HS-5 (cell line): ENCODE results near the gene ARHGAP27.
"Not testable (repeated sequence)": the region's sequence is repeated elsewhere in the genome, so short reads cannot be mapped to it uniquely, and the experiment has no call there.

Experiments used
- DNase-seq: peaks from one replicate; pipeline ENCODE4 v3.0.0-alpha.2; 2012; ENCODE audit warnings: low read depth

ARHGAP27 gene, protein sequence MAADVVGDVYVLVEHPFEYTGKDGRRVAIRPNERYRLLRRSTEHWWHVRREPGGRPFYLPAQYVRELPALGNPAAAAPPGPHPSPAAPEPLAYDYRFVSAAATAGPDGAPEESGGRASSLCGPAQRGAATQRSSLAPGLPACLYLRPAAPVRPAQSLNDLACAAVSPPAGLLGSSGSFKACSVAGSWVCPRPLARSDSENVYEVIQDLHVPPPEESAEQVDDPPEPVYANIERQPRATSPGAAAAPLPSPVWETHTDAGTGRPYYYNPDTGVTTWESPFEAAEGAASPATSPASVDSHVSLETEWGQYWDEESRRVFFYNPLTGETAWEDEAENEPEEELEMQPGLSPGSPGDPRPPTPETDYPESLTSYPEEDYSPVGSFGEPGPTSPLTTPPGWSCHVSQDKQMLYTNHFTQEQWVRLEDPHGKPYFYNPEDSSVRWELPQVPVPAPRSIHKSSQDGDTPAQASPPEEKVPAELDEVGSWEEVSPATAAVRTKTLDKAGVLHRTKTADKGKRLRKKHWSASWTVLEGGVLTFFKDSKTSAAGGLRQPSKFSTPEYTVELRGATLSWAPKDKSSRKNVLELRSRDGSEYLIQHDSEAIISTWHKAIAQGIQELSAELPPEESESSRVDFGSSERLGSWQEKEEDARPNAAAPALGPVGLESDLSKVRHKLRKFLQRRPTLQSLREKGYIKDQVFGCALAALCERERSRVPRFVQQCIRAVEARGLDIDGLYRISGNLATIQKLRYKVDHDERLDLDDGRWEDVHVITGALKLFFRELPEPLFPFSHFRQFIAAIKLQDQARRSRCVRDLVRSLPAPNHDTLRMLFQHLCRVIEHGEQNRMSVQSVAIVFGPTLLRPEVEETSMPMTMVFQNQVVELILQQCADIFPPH

DNA sequence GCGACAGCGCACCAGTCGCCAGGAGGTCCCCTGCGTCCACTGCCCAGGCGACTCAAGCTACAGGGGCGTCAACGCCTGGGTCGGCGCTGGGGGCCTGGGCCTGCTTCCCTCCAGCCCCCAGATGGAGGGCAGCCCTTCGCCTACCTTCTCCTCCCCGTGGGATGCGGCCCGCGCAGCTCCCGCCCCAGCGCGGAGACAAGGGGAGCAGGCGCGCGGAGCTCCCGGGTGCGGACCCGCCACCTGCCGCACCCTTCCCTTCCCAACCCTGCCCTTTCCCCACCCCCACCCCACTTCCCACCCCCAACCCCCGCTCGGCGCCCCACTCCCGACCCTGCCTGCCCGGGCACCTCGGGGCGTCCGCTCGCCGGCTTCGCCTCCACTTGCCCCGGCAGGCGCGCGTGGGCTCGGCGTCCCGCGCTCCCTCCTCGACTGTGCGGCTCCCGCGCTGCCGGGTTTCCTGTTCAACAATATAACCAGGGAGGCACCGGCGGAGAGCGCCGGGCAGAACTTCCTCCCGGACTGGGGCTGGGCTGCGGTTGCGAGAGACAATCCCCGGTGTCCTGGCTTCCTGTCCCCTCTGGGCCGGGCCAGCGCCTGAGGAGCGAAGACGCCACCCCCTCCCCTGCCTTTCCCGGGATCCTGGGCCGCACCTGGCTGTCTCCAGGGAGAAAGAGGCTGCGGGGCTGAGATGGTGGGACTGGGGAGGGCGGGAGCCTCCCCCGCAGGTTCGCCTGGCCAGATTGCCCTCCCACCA, at the start of gene ARHGAP27:
Gene ARHGAP27, minus strand, starts transcription at position 466 of the 754 bp plus-strand sequence. CDS start 2,591 bp downstream, outside the sequence.
- no peak for DNase-seq

DNA sequence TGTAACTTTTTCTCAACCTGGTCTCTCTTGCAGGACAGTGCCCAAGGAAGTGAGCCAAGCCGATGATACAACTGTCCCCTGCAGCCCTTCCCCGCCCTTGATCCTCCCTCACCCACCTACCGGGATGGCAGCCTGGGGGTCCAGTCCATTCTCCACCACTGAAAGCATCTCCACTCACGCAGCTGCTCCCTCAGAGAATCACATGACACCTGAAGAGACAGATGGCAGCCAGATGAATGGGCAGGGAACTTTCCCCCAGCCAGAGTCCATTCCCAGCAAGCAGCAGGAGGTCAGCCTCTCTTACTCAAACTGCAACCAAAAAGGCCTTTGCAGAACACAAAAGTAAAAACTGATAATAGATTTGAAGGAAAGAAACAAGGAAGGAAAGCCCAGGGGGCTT, 49.6 kb upstream of the ARHGAP27 start:
- DNase-seq = not testable (repeated sequence)

GRCh38 chr17:45475436-45475835, 42.8 kb upstream of the ARHGAP27 start:
- DNase-seq = not testable (repeated sequence)

DNA sequence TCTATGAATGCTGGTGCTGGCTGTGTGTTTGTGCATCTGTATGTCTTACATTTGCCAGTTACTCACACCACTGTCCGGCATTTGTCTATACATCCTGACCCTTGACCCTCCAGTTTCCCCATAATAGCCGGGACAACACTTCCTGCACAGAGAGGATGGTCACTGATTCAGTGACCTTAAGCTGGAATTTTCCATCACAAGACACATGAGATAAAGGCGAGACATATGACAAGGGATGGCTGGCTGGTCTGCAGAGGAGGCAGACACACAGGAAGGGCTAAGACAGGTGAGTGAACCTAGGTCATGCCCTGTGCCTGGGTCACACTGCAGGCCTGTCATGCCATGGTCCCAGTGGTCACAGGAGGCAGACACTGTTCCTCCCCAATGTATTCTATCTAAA, 39.6 kb upstream of the ARHGAP27 start:
- DNase-seq = not testable (repeated sequence)

DNA sequence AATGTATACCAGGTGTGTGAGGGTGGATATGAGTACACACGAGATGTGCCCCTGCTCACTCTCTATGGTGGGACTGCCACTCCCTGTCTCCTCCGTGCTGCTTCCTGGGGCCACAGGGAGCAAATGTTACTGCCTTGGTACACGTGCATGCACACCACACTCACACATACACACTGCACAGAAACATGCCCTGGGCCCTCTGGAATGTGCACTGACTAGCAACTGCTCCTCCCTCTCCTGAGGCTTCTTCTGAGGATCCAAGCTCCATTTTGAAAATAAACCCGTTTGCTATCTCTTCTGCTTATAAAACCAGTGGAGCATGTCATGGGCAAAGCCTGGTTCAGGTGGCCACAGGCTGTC, 36.5 kb upstream of the ARHGAP27 start:
- DNase-seq = not testable (repeated sequence)

- DNase-seq = not testable (repeated sequence)
These were observed 35.9 kb upstream of the ARHGAP27 start for GRCh38 chr17:45468293-45469203.

GRCh38 chr17:45461524-45462327, 29.1 kb upstream of the ARHGAP27 start:
- not testable (repeated sequence) for DNase-seq

DNA sequence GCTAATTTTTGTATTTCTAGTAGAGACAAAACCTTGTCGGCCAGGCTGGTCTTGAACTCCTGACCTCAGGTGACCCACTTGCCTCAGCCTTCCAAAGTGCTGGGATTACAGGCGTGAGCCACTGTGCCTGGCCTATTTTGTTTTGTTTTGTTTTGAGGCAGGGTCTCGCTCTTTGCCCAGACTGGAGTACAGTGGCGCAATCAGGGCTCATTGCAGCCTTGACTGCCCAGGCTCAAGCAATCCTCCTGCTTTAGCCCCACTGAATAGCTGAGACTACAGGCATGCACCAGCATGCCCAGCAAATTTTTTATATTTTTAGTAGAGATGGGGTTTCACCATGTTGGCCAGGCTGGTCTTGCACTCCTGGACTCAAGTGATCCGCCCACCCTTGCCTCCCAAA, 27.8 kb upstream of the ARHGAP27 start:
- not testable (repeated sequence) for DNase-seq

- not testable (repeated sequence) for DNase-seq
These were observed 21.7 kb upstream of the ARHGAP27 start for GRCh38 chr17:45454341-45454740.

DNA sequence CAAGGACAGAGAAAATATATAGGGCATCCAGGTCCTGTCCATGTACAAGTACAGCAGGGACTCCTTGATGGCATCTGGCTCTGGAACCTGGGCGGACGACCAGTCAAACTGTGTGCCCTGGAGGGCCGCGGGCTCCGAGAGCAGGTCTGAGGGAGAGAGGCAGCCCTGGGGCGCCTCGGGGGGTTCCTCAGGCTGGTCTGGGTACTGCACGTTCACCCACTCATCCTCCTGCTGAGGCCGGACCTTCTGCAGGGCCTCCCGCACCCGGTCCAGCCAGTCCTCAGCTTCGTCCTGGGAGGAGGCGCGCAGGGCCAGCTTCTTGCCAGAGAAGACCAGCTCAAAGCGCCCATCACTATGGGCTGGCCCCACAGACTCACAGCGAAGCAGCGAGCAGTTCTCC, 21.1 kb upstream of the ARHGAP27 start:
- not testable (repeated sequence) for DNase-seq

DNA sequence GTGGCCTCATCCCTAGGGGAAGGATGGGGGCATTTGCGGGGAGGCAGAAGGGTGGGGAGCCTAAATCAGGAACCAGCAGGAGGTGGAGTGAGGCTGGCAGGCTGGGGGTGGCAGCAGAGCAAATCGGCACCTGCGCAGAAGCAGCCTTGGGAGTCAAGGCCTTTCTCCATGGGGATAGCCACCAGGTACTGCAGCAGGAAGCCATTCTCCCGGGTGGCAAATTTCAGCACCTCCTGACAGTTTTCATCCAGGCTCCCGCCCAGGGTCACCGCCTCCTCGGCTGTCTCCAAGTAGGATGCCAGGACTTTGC, 20.5 kb upstream of the ARHGAP27 start:
- not testable (repeated sequence) for DNase-seq

DNA sequence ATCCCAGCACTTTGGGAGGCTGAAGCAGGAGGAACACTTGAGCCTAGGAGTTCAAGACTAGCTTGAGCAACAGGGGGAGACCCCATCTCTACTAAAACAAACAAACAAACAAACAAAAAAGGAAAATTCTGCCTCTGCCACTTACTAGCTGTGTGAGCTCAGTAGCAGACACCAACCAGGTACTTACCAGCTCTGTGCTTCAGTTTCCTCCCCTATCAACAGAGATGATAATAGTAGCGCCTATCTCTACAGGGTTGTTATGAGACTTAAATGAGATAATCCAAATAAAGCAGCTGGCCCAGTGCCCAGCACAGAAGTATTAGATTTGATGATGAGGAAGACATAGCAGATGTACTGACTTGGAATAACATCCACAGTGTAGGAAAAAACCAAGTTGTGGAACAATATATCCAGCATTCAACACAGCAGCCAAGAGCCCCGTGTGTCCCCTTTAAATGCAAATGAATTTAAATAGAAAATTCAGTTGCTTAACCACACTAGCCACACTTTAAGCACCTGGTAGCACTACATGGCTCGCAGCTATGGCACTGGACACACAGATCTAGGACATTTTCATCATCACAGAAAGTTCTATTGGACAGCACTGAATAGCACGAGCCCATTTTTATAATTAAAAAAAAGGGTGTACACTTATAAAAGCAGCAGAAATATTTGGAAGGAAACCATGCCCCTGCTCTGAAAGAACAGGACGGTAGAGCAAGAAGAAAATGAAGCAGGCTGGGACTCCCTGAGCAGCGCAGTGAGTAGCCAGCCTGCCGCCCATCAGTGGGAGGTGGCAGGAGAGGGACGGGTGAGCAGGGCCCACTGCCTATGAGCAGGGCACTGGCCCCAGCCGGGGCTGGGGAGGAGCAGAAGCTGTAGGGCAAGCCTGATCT, 19.9 kb upstream of the ARHGAP27 start:
- DNase-seq = not testable (repeated sequence)

GRCh38 chr17:45451660-45452059, 19.0 kb upstream of the ARHGAP27 start:
- not testable (repeated sequence) for DNase-seq

DNA sequence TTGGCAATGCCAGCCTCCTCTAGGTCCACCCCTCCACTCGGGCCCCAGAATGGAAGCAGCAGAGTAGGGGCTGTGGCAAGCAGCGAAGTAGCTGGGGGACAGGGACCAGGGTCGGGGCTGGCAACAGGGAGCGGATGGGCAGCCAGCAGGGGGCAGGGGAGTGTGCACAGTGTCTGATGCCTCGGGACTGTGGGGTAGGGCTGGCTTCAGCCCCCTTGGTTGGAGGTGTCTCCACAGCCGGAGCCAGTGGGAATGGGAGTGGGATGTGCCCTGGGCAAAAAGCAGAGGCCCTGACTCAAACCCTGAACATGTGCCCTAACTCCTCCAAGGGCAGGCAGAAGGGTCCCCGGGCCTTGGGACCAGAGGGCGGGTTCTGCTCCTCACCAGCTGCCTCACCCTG, 18.5 kb upstream of the ARHGAP27 start:
- DNase-seq = no peak

GRCh38 chr17:45449708-45450329, 17.1 kb upstream of the ARHGAP27 start:
- DNase-seq = not testable (repeated sequence)

DNA sequence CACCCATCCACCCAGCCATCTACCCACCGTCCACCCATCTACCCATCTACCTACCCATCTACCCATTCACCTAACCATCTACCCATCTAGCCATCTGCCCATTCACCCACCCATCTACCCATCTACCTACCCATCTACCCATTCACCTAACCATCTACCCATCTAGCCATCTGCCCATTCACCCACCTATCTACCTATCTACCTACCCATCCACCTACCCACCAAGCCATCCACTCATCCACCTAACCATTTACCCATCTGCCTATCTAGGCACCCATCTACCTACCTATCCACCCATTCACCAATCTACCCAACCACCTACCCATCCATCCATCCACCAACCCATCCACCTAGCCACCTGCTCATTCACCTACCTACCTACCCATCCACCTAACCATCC, 16.6 kb upstream of the ARHGAP27 start:
- DNase-seq = not testable (repeated sequence)

DNA sequence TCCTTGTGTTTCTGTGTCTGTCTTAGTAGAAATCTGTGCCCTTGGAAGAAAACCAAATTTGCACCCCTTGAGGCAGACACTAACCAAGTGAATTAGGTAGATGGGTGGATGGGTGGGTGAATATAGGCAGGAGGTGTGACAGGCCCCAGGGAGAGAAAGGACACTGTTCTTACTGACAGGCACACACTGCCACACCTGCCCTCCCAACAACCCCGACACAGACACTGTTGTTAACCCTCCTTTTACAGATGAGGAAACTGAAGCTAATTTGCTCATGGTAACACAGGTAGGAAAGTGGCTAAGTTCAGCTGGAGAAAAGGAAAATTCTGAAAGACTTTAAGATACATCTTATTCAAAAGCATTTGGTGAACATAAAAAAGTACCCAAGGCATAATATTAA, 15.8 kb upstream of the ARHGAP27 start:
- not testable (repeated sequence) for DNase-seq

GRCh38 chr17:45448066-45448465, 15.4 kb upstream of the ARHGAP27 start:
- not testable (repeated sequence) for DNase-seq

GRCh38 chr17:45447650-45448049, 15.0 kb upstream of the ARHGAP27 start:
- not testable (repeated sequence) for DNase-seq
